ENCODE measurements around the gene GREB1L.

DNA sequence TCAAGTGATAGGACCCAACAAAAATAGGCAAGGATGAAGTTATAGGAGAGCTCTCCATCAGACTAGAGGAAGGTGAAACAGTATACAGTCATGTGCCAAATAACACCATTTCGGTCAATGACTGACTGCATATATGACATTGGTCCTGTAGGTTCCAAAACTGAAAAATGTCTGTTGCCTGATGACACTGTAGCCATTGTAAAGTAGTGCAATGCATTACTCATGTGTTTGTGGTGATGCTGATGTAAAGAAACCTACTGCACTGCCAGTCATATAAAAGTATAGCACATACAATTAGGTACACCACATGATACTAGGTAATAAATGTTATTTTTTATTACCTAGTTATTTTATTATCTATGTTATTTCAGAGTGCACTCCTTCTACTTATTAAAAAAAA, 147.9 kb downstream of the GREB1L start:
- TF ChIP-seq, protein P1, sequence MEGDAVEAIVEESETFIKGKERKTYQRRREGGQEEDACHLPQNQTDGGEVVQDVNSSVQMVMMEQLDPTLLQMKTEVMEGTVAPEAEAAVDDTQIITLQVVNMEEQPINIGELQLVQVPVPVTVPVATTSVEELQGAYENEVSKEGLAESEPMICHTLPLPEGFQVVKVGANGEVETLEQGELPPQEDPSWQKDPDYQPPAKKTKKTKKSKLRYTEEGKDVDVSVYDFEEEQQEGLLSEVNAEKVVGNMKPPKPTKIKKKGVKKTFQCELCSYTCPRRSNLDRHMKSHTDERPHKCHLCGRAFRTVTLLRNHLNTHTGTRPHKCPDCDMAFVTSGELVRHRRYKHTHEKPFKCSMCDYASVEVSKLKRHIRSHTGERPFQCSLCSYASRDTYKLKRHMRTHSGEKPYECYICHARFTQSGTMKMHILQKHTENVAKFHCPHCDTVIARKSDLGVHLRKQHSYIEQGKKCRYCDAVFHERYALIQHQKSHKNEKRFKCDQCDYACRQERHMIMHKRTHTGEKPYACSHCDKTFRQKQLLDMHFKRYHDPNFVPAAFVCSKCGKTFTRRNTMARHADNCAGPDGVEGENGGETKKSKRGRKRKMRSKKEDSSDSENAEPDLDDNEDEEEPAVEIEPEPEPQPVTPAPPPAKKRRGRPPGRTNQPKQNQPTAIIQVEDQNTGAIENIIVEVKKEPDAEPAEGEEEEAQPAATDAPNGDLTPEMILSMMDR (IDR thresholded peaks at IDR 0.05), result no peak
- TF ChIP-seq, protein P2, sequence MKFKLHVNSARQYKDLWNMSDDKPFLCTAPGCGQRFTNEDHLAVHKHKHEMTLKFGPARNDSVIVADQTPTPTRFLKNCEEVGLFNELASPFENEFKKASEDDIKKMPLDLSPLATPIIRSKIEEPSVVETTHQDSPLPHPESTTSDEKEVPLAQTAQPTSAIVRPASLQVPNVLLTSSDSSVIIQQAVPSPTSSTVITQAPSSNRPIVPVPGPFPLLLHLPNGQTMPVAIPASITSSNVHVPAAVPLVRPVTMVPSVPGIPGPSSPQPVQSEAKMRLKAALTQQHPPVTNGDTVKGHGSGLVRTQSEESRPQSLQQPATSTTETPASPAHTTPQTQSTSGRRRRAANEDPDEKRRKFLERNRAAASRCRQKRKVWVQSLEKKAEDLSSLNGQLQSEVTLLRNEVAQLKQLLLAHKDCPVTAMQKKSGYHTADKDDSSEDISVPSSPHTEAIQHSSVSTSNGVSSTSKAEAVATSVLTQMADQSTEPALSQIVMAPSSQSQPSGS (CRISPR knock-in tag; IDR thresholded peaks at IDR 0.05; ENCODE audit: borderline replicate concordance, low read depth), result no peak
- TF ChIP-seq, protein P3, sequence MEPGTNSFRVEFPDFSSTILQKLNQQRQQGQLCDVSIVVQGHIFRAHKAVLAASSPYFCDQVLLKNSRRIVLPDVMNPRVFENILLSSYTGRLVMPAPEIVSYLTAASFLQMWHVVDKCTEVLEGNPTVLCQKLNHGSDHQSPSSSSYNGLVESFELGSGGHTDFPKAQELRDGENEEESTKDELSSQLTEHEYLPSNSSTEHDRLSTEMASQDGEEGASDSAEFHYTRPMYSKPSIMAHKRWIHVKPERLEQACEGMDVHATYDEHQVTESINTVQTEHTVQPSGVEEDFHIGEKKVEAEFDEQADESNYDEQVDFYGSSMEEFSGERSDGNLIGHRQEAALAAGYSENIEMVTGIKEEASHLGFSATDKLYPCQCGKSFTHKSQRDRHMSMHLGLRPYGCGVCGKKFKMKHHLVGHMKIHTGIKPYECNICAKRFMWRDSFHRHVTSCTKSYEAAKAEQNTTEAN (CRISPR knock-in tag; IDR thresholded peaks at IDR 0.05), result no peak
- TF ChIP-seq, protein P4, sequence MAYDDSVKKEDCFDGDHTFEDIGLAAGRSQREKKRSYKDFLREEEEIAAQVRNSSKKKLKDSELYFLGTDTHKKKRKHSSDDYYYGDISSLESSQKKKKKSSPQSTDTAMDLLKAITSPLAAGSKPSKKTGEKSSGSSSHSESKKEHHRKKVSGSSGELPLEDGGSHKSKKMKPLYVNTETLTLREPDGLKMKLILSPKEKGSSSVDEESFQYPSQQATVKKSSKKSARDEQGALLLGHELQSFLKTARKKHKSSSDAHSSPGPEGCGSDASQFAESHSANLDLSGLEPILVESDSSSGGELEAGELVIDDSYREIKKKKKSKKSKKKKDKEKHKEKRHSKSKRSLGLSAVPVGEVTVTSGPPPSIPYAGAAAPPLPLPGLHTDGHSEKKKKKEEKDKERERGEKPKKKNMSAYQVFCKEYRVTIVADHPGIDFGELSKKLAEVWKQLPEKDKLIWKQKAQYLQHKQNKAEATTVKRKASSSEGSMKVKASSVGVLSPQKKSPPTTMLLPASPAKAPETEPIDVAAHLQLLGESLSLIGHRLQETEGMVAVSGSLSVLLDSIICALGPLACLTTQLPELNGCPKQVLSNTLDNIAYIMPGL (CRISPR knock-in tag; IDR thresholded peaks at IDR 0.05), result no peak
- TF ChIP-seq, protein P5, sequence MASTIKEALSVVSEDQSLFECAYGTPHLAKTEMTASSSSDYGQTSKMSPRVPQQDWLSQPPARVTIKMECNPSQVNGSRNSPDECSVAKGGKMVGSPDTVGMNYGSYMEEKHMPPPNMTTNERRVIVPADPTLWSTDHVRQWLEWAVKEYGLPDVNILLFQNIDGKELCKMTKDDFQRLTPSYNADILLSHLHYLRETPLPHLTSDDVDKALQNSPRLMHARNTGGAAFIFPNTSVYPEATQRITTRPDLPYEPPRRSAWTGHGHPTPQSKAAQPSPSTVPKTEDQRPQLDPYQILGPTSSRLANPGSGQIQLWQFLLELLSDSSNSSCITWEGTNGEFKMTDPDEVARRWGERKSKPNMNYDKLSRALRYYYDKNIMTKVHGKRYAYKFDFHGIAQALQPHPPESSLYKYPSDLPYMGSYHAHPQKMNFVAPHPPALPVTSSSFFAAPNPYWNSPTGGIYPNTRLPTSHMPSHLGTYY (CRISPR knock-in tag; IDR thresholded peaks at IDR 0.05), result no peak
- TF ChIP-seq TP53 (CRISPR knock-in tag; IDR thresholded peaks at IDR 0.05) (no peak), NFYB (CRISPR knock-in tag; conservative IDR thresholded peaks at IDR 0.05; ENCODE audit: low read depth) (no peak), NFE2L1 (CRISPR knock-in tag; IDR thresholded peaks at IDR 0.05) (no peak), CREB1 (CRISPR knock-in tag; IDR thresholded peaks at IDR 0.05) (no peak), CREM (CRISPR knock-in tag; IDR thresholded peaks at IDR 0.05) (no peak), FOXP1 (CRISPR knock-in tag; IDR thresholded peaks at IDR 0.05; ENCODE audit: borderline replicate concordance) (no peak), ZNF232 (CRISPR knock-in tag; IDR thresholded peaks at IDR 0.05) (no peak)
- TF ChIP-seq, protein P6, sequence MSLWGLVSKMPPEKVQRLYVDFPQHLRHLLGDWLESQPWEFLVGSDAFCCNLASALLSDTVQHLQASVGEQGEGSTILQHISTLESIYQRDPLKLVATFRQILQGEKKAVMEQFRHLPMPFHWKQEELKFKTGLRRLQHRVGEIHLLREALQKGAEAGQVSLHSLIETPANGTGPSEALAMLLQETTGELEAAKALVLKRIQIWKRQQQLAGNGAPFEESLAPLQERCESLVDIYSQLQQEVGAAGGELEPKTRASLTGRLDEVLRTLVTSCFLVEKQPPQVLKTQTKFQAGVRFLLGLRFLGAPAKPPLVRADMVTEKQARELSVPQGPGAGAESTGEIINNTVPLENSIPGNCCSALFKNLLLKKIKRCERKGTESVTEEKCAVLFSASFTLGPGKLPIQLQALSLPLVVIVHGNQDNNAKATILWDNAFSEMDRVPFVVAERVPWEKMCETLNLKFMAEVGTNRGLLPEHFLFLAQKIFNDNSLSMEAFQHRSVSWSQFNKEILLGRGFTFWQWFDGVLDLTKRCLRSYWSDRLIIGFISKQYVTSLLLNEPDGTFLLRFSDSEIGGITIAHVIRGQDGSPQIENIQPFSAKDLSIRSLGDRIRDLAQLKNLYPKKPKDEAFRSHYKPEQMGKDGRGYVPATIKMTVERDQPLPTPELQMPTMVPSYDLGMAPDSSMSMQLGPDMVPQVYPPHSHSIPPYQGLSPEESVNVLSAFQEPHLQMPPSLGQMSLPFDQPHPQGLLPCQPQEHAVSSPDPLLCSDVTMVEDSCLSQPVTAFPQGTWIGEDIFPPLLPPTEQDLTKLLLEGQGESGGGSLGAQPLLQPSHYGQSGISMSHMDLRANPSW (CRISPR knock-in tag; conservative IDR thresholded peaks at IDR 0.05; ENCODE audit: low read depth), result no peak

All from WTC11 (cell line).